ENCODE data around the gene ADAMTS3. TPM values are rescaled to one million over a fixed set of nuclear protein-coding genes. Genes with fewer than 3 reads are reported as not detected.

The ADAMTS3 gene
- polyA plus RNA-seq, 1 donor (not counting 4 experiments of a cell fraction or from before 2014, with no cell fraction given): 0.09 TPM

DNA sequence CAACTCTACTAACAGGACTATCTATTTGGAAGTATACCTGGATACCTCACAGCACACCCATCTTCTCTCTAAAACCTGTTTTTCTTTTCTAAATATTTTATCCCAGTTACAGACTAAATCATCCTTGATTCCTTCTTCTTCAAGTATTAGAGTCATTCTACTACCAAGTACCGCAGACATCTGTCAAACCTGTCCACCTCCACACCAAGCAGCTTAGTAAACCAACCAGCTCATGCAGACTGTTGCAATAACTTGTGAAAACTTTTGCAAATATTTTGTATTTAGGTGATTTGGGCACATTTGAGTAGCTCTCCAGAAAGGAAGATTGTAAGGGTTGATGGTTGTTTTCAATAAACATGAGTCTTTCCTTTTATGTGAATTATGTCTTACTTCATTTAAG is 238.6 kb downstream of the ADAMTS3 start:
- Histone ChIP-seq H3K4me1 (ENCODE audit: control insufficient read depth, extremely low read depth, insufficient read depth, low read length) (no peaks in the 10 kb centered on the region), H3K4me3 (ENCODE audit: control insufficient read depth in 2 of 3, extremely low read depth in 1 of 3, insufficient read depth in 2 of 3, low read depth in 1 of 3, low read length in 3 of 3) (no peak overlapping the region), H3K9me3 (ENCODE audit: control insufficient read depth, low read depth, low read length) (no peaks in the 10 kb centered on the region), H4K20me1 (ENCODE audit: control insufficient read depth, extremely low read depth, insufficient read depth, low read length) (no peaks in the 10 kb centered on the region), H3K9ac (ENCODE audit: control insufficient read depth, extremely low read depth, insufficient read depth, low read length) (no peak overlapping the region), H3K9me1 (ENCODE audit: control insufficient read depth, extremely low read depth, insufficient read depth, low read length) (no peaks in the 10 kb centered on the region), H3K27me3 (ENCODE audit: control insufficient read depth, extremely low read depth, insufficient read depth, low read length) (no peaks in the 10 kb centered on the region), H2AFZ (ENCODE audit: control insufficient read depth, low read length) (no peak overlapping the region), H3K36me3 (ENCODE audit: control insufficient read depth in 2 of 2, extremely low read depth in 1 of 2, insufficient read depth in 2 of 2, low read length in 2 of 2) (no peaks in the 10 kb centered on the region), H3K27ac (ENCODE audit: control insufficient read depth, insufficient read depth, low read length) (no peak overlapping the region), H3K79me2 (ENCODE audit: control insufficient read depth, insufficient read depth, low read length) (no peaks in the 10 kb centered on the region), H3K4me2 (ENCODE audit: control insufficient read depth, extremely low read depth, insufficient read depth, low read depth, low read length) (no peak overlapping the region)
- dilution Hi-C loops (cut with MboI; ENCODE audit: extremely low pct_ligation_motif_present, low sequenced_read_pairs): no loop called here
- TF ChIP-seq, protein P1, sequence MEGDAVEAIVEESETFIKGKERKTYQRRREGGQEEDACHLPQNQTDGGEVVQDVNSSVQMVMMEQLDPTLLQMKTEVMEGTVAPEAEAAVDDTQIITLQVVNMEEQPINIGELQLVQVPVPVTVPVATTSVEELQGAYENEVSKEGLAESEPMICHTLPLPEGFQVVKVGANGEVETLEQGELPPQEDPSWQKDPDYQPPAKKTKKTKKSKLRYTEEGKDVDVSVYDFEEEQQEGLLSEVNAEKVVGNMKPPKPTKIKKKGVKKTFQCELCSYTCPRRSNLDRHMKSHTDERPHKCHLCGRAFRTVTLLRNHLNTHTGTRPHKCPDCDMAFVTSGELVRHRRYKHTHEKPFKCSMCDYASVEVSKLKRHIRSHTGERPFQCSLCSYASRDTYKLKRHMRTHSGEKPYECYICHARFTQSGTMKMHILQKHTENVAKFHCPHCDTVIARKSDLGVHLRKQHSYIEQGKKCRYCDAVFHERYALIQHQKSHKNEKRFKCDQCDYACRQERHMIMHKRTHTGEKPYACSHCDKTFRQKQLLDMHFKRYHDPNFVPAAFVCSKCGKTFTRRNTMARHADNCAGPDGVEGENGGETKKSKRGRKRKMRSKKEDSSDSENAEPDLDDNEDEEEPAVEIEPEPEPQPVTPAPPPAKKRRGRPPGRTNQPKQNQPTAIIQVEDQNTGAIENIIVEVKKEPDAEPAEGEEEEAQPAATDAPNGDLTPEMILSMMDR (optimal IDR thresholded peaks at IDR 0.05 in 1 of 3, IDR thresholded peaks at IDR 0.05 in 1 of 3, conservative IDR thresholded peaks at IDR 0.05 in 1 of 3; ENCODE audit: extremely low read depth in 1 of 3, insufficient read depth in 2 of 3, low read length in 3 of 3): no peak
- TF ChIP-seq EZH2 (IDR thresholded peaks at IDR 0.05; ENCODE audit: low read length): no peak
- DNase-seq (ENCODE audit: low read depth, low spot score) (no peak), FAIRE-seq (no peak)

- Histone ChIP-seq H3K79me2 (ENCODE audit: control insufficient read depth, insufficient read depth, low read length) (no peaks in the 10 kb centered on the region), H3K4me3 (ENCODE audit: control insufficient read depth in 2 of 3, extremely low read depth in 1 of 3, insufficient read depth in 2 of 3, low read depth in 1 of 3, low read length in 3 of 3) (no peak overlapping the region), H3K9me3 (ENCODE audit: control insufficient read depth, low read depth, low read length) (no peaks in the 10 kb centered on the region), H3K36me3 (ENCODE audit: control insufficient read depth in 2 of 2, extremely low read depth in 1 of 2, insufficient read depth in 2 of 2, low read length in 2 of 2) (no peaks in the 10 kb centered on the region), H2AFZ (ENCODE audit: control insufficient read depth, low read length) (no peak overlapping the region), H3K27ac (ENCODE audit: control insufficient read depth, insufficient read depth, low read length) (no peak overlapping the region), H3K4me1 (ENCODE audit: control insufficient read depth, extremely low read depth, insufficient read depth, low read length) (no peaks in the 10 kb centered on the region), H3K27me3 (ENCODE audit: control insufficient read depth, extremely low read depth, insufficient read depth, low read length) (no peaks in the 10 kb centered on the region), H3K4me2 (ENCODE audit: control insufficient read depth, extremely low read depth, insufficient read depth, low read depth, low read length) (no peak overlapping the region), H3K9ac (ENCODE audit: control insufficient read depth, extremely low read depth, insufficient read depth, low read length) (no peak overlapping the region), H4K20me1 (ENCODE audit: control insufficient read depth, extremely low read depth, insufficient read depth, low read length) (no peaks in the 10 kb centered on the region), H3K9me1 (ENCODE audit: control insufficient read depth, extremely low read depth, insufficient read depth, low read length) (no peaks in the 10 kb centered on the region)
- DNase-seq (ENCODE audit: low read depth, low spot score) (no peak), FAIRE-seq (no peak)
- TF ChIP-seq, protein P1 (optimal IDR thresholded peaks at IDR 0.05 in 1 of 3, IDR thresholded peaks at IDR 0.05 in 1 of 3, conservative IDR thresholded peaks at IDR 0.05 in 1 of 3; ENCODE audit: extremely low read depth in 1 of 3, insufficient read depth in 2 of 3, low read length in 3 of 3): peak; percentile 37 to 49 (median 45)
- no peak for TF ChIP-seq EZH2 (IDR thresholded peaks at IDR 0.05; ENCODE audit: low read length)
- dilution Hi-C loops (cut with MboI; ENCODE audit: extremely low pct_ligation_motif_present, low sequenced_read_pairs): no loop called here
Observed at GRCh38 chr4:72326692-72327632, 242.1 kb downstream of the ADAMTS3 start.

All from keratinocyte (primary cell).